Motor neuron (in vitro differentiated cells): ENCODE data around the gene CATSPER4. TPM values are rescaled to one million over a fixed set of nuclear protein-coding genes. Genes with fewer than 3 reads are reported as not detected.

Experiments
- ATAC-seq, 8 experiments: fragments of 200-7000 bp; cut with Tn5 transposase; replicated peaks in 6 of 8; 2 replicates each; pipeline ENCODE4 v1.8.0; 2021; ENCODE audit warnings: mild to moderate bottlenecking in 8 of 8, moderate library complexity in 8 of 8
- H3K27ac ChIP-seq, 2 donors: fragments of 250-450 bp; sonication (Bioruptor Pico); 2 replicates each; pipeline ENCODE4 v1.9.0; 2021; ENCODE audit warnings: antibody characterized with exemption in 2 of 2, mild to moderate bottlenecking in 2 of 2, moderate library complexity in 1 of 2
- H3K4me1 ChIP-seq, 2 donors: fragments of 250-450 bp; sonication (Bioruptor Pico); replicated peaks in 1 of 2; 2 replicates each; pipeline ENCODE4 v1.6.1; 2021; ENCODE audit warnings: antibody characterized with exemption in 2 of 2, mild to moderate bottlenecking in 2 of 2, moderate library complexity in 1 of 2
- H3K4me3 ChIP-seq, 5 donors: fragments of 250-450 bp; sonication (Bioruptor Pico); 2 replicates each; pipeline ENCODE4 v1.9.0; 2021; ENCODE audit warnings: antibody characterized with exemption in 5 of 5, mild to moderate bottlenecking in 5 of 5, moderate library complexity in 4 of 5
- WGBS, 10 experiments: fragments of 450-650 bp; shearing (Covaris generic); methylation state at CpG; one replicate each; pipeline ENCODE4 v1.0.0; 2022; 5-methylcytosine and 5-hydroxymethylcytosine counted together
- in situ Hi-C, 9 experiments: fragments of 400-800 bp; cut with MboI; loops; one replicate each; pipeline ENCODE4 v1.15.0; 2021; ENCODE audit warnings: low sequenced_read_pairs in 9 of 9, low pct_unique_long_range_greater_than_20kb in 2 of 9; ENCODE audit not compliant: unreplicated experiment in 9 of 9
- total RNA-seq, 8 experiments: library from RNA; unstranded; fragments of 300-600 nt; gene quantifications; 2 replicates each; pipeline versions ENCODE4 v1.2.3 to v1.2.4, GENCODE V29; 2022

The CATSPER4 gene
- total RNA-seq, 8 experiments from 2014 or later = 0.08 to 0.52 TPM; not detected in 6

DNA sequence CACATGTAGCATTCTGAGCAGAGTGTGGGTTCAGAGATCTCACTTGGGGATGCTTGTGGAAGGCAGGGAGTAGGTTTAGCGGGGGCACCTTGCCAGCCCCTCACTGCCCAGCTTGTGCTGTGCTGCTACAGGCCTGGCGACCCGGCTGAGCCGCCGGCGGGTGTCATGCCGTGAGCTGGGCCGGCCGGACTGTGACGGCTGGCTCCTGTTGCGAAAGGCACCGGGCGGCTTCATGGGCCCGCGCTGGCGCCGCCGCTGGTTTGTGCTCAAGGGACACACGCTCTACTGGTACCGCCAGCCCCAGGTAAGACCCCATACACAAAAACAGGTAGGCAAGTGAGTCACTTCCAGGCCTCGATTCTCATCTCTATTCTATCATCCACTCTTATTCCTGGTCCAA, 5.5 kb upstream of the CATSPER4 start:
- Histone ChIP-seq H3K4me3 (no peak overlapping the region), H3K27ac (no peak overlapping the region), H3K4me1 (no peaks in the 10 kb centered on the region)
- 80 to 100% (median 87%) methylated on average over 1 to 18 of the region's 21 CpGs; no CpG with 5 or more reads in 6 of the 10 experiments for WGBS, 10 experiments
- ATAC-seq = no peak
- in situ Hi-C loops = no loop called here

DNA sequence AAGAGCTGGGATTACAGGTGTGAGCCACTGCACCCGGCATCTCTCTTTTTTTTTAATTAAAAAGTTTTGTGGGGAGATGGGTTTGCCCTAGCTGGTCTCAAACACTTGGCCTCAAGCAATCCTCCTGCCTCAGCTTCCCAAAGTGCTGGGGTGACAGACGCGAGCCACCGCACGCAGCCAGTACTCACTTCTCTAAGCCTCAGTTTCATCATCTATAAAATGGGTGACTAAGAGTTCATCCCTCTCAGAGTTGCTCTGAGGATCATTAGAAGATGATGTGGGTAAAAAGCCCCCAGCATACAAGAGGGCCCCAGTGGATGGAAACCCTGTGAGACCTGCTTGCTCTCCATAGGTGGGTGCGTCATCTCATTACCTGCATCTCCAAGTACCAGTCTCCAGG, 2.5 kb upstream of the CATSPER4 start:
- in situ Hi-C loops = no loop called here
- no peak for ATAC-seq

DNA sequence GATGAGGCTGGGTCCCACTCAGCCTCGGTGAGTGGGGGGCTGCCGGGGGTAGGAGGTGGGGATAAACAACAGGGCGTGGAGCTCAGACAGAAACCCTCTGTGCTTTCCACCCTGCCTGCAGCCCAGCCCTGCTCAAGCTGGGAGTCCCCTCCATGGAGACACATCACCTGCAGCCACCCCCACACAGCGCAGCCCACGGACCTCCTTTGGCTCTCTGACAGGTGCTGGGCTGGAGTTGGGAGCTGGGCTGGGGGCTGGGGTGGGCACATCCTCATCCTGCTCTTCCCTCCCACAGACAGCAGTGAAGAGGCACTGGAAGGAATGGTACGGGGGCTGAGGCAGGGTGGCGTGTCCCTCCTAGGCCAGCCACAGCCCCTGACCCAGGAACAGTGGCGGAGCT, 1.9 kb upstream of the CATSPER4 start:
- H3K27ac ChIP-seq = no peak overlapping the region
- ATAC-seq = peak in 2 of 8 experiments; percentile 4 to 12
- H3K4me3 ChIP-seq = no peak overlapping the region
- WGBS, 10 experiments = 94% methylated on average over 8 of the region's 8 CpGs; no CpG with 5 or more reads in 9 of the 10 experiments
- in situ Hi-C loops = no loop called here
- H3K4me1 ChIP-seq = peaks cover 0 to 4% of the 10 kb centered on the region in 2 donors

More for the DNA sequence above, 2.5 kb upstream of the CATSPER4 start:
- 89 to 100% (median 95%) methylated on average over 1 to 6 of the region's 6 CpGs; no CpG with 5 or more reads in 6 of the 10 experiments for WGBS, 10 experiments
- Histone ChIP-seq H3K27ac (no peak overlapping the region), H3K4me3 (no peak overlapping the region), H3K4me1 (peaks cover 0 to 4% of the 10 kb centered on the region in 2 donors)

DNA sequence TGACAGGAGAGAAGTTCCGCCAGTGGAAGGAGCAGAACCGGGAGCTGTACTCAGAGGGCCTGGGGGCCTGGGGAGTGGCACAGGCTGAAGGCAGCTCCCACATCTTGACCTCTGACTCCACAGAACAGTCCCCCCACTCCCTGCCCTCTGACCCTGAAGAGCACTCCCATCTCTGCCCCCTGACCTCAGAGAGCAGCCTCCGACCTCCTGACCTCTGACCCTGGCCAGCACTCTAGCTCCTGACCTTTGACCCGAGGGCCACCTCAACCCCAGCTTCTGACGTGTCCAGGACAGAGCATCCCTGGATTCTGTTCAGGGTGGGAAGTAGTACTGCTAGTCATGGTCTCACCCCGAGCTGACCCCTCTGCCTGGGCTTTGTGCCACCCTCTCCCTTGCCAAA, 1.1 kb upstream of the CATSPER4 start:
- no peak overlapping the region for H3K4me3 ChIP-seq
- H3K27ac ChIP-seq = no peak overlapping the region
- WGBS, 10 experiments = 50 to 100% (median 89%) methylated on average over 1 to 6 of the region's 6 CpGs; no CpG with 5 or more reads in 5 of the 10 experiments
- in situ Hi-C loops = no loop called here
- peaks cover 0 to 4% of the 10 kb centered on the region in 2 donors for H3K4me1 ChIP-seq
- peak in 3 of 8 experiments; percentile 4 to 8 (median 5) for ATAC-seq

DNA sequence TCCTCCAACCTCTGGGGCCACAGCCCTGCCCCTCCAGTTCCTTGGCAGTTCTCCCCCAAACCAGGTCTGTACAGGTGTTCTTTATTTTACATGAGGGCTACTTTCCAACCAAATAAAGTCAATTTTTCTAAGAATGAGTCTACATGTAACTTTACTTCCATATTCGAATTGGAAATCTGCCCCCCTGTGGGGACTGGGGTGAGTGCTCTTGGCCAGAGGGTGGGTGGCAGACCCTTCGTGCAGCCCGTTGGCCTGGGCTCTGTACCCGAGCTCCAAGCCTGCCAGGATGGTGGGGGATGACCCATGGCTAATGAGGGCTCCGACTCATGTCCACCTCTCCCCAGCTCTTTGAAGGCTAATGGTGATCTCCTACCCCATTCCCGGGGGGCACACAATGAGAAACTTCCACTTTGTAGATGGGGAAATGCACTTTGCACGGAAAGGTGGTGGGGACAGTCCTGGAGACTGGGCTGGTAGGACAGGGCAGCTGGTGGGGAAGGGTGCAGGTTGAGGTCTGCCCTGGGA, 589 bp upstream of the CATSPER4 start:
- peak in 3 of 8 experiments; percentile 2 to 12 (median 9) for ATAC-seq
- WGBS, 10 experiments = 80 to 100% (median 84%) methylated on average over 1 to 4 of the region's 7 CpGs; no CpG with 5 or more reads in 4 of the 10 experiments

DNA sequence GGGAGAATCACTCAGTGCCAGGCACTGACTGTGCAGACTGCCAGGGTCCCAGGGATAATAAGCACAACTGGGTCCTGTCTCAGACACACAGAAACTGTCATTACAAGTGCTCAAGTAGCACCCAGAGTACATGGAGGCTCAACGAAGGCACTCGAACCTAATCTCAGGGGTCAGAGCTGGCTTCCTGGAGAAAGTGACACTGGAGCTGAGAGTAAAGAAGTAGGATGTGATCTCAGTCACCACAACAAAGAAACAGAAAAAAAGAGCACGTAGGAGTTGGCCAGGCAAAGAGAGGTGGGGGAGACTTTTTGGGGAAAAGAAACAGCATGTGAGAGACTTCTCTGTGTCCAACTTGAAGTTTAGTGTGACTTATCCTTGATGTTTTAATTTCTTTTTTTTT, 1.3 kb downstream of the CATSPER4 start:
- in situ Hi-C loops = no loop called here
- H3K4me1 ChIP-seq = peaks cover 0 to 4% of the 10 kb centered on the region in 2 donors
- 17 to 86% (median 55%) methylated on average over 1 to 3 of the region's 3 CpGs for WGBS, 10 experiments
- H3K4me3 ChIP-seq = no peak overlapping the region
- no peak for ATAC-seq
- no peak overlapping the region for H3K27ac ChIP-seq

More for the DNA sequence above, 589 bp upstream of the CATSPER4 start:
- Histone ChIP-seq H3K4me3 (no peak overlapping the region), H3K4me1 (peaks cover 0 to 4% of the 10 kb centered on the region in 2 donors), H3K27ac (no peak overlapping the region)
- in situ Hi-C loops = no loop called here

DNA sequence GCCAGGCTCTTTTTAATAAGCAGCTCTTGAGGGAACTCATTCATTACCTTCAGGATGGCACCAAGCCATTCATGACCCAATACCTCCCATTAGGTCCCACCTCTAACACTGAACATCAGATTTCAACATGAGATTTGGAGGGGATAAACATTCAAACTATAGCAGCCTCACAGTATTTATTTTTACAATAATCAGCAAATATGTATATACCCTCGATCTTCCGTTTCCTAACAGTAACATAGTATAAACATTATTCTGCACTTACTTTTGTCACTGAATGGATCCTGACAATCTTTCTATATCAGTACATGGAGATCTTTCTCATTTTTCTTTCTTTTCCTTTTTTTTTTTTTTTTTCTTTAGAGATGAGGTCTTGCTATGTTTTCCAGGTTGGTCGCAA, 5.4 kb downstream of the CATSPER4 start:
- Histone ChIP-seq H3K4me1 (peaks cover 0 to under 1% of the 10 kb centered on the region in 2 donors), H3K27ac (no peak overlapping the region), H3K4me3 (no peak overlapping the region)
- WGBS, 10 experiments = 33 to 100% (median 87%) methylated on average over 1 to 3 of the region's 3 CpGs; no CpG with 5 or more reads in 1 of the 10 experiments
- ATAC-seq = no peak
- in situ Hi-C loops = no loop called here

DNA sequence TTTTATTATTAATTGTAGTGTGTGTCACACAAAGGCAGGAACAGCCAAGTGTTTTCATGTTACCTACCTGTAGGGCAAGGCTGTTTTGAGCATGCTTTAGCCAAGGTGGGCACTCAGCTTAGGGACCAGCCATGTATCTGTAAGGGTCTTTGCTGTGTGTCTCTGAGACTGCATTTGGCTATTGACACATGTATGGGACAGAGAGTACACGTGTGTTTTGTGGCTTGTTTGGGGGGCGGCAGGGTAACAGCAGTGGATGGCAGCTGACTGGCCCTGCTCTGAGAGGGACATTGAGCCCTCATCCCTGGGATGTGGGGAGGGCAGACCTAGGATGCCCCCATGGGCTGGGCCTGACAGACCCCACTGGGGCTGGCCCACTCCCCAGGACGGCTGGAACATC, 6.9 kb downstream of the CATSPER4 start:
- Histone ChIP-seq H3K4me1 (peaks cover 0 to 6% of the 10 kb centered on the region in 2 donors), H3K27ac (no peak overlapping the region), H3K4me3 (no peak overlapping the region)
- in situ Hi-C loops = no loop called here
- ATAC-seq = no peak
- 40 to 100% (median 83%) methylated on average over 1 to 3 of the region's 3 CpGs; no CpG with 5 or more reads in 5 of the 10 experiments for WGBS, 10 experiments

DNA sequence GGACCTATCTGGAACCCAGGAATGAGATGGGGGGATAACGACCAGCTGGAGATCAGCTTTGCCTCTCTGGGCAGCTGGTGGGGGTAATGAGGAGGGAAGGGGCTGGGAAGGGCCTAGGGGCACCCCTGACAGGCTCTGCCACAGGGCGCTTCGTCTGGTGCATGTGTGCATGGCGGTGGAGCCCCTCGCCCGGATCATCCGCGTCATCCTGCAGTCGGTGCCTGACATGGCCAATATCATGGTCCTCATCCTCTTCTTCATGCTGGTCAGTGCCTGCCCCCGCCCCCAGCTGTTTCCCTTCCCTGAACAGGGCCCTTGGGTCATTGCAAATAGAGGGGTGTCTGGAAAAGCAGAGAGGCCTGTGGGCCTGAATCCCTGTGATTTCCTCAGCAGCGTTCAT, 7.4 kb downstream of the CATSPER4 start:
- in situ Hi-C loops = no loop called here
- Histone ChIP-seq H3K4me1 (peaks cover 0 to 6% of the 10 kb centered on the region in 2 donors), H3K4me3 (no peak overlapping the region), H3K27ac (no peak overlapping the region)
- 20 to 81% (median 56%) methylated on average over 1 to 11 of the region's 11 CpGs; no CpG with 5 or more reads in 6 of the 10 experiments for WGBS, 10 experiments
- ATAC-seq = no peak

DNA sequence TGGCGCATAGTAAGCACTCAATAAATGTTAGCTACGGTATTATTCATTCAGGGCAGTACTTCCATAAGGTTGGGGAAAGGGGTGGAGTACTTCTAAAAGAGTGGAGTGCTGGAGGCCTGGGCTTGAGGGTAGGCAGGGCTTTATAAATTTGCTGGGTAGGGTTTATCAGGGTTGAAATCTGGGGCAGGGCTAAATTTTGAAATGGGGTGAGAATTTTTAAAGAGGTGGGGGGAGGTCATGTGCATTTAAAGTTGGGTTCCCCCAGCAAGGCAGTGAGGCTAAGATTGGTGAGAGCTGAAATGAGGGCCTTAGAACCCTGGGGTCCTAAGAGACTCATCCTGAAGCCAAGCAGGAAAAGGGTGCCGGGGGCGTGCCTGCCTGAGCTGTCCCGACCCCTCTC, 10.0 kb downstream of the CATSPER4 start:
- peak in 2 of 8 experiments; percentile 10 to 25 for ATAC-seq
- WGBS, 10 experiments = 50 to 100% (median 81%) methylated on average over 2 to 5 of the region's 5 CpGs; no CpG with 5 or more reads in 3 of the 10 experiments

DNA sequence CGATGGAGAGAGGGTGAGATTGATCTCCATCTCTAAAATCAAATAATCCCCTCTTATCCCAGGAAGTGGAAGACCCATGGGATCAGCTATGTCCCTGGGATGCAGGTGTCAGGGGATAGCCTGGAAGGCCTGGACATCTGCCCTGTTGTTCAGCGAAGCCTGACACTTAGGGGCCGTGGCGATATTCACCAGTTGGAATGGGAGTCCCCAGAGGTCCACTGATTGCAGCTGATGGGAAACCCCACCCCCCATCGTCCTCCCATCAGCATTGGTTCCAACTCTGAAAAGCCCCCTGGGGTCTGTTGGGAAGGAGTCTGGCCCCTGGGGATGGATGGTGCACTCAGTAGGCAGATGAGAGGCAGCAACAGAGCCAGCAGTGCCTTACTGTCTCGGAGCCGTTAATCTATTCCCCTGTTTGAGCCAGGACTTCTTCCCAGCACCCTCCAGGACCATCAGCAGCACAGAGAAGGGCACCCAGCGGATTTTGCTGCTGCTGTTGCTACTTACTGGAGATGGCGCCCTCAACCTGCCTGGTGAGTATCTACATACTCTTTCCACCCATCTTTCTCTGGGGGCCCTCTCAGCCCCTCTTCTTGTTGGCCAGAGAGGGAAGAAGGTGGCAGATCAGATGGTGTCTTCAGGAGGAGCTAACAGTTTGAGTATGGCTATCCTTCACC, 13.4 kb downstream of the CATSPER4 start:
- in situ Hi-C loops = no loop called here
- Histone ChIP-seq H3K4me3 (no peak overlapping the region), H3K27ac (no peak overlapping the region), H3K4me1 (peaks cover 0 to 6% of the 10 kb centered on the region in 2 donors)
- no peak for ATAC-seq
- 63 to 100% (median 75%) methylated on average over 1 to 9 of the region's 9 CpGs; no CpG with 5 or more reads in 2 of the 10 experiments for WGBS, 10 experiments

More for the DNA sequence above, 10.0 kb downstream of the CATSPER4 start:
- Histone ChIP-seq H3K27ac (no peak overlapping the region), H3K4me1 (peaks cover 0 to 6% of the 10 kb centered on the region in 2 donors), H3K4me3 (no peak overlapping the region)
- in situ Hi-C loops = no loop called here

DNA sequence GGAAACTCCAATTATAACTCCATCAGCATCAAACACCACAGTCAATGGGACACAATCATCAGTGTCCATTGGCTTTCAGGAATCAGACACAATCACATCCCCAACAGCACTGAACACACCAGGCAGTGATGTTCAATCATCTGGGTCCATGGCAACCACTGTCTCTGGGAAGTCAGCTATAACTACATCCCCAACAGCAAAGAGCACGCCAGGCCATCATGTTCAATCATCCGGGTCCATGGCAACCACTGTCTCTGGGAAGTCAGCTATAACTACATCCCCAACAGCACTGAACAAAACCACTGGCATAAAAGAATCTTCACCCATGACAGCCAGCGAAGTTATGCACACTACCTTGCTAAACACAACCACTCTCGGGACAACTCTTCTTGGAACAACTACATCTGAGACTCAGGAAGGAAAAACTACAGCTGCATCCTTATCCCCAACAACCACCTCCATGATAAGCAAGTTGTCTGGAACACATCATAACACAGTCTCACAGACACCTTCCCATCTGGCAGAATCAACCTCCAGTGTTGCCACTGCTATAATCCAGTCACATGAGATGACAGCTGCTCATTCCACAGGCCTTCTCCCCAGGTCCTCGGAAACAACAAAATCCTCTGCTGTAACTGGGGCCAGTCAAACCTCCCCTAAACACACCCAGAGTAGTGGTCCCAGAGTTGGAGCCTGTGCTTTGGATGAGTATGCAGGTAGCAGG, 19.9 kb downstream of the CATSPER4 start:
- Histone ChIP-seq H3K4me3 (no peak overlapping the region), H3K27ac (no peak overlapping the region), H3K4me1 (peaks cover 3 to 11% of the 10 kb centered on the region in 2 donors)
- WGBS, 10 experiments = 0 to 100% (median 67%) methylated on average over 1 to 5 of the region's 5 CpGs; no CpG with 5 or more reads in 1 of the 10 experiments
- in situ Hi-C loops = no loop called here
- peak in 4 of 8 experiments; percentile 28 to 92 (median 40) for ATAC-seq

DNA sequence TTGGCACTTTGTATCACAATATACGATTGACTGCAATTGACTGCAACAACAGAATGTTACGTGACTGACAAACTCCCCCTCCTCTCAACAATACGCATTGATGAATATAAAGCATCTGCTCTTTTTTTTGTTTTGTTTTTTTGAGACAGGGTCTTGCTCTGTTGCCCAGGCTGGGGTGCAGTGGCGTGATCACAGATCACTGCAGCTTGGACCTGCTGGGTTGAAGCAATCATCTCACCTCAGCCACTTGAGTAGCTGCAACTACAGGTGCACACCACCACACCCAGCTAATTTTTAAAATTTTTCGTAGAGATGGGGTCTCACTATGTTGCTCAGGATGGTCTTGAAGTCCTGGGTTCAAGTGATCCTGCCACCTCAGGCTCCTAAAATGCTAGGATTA, 22.3 kb downstream of the CATSPER4 start:
- H3K4me1 ChIP-seq = peaks cover 3 to 11% of the 10 kb centered on the region in 2 donors
- no peak overlapping the region for H3K27ac ChIP-seq
- H3K4me3 ChIP-seq = no peak overlapping the region
- 38 to 93% (median 78%) methylated on average over 1 to 5 of the region's 5 CpGs; no CpG with 5 or more reads in 2 of the 10 experiments for WGBS, 10 experiments
- in situ Hi-C loops = no loop called here
- no peak for ATAC-seq
